ENCODE measurements around the gene APC2. TPM values are rescaled to one million over a fixed set of nuclear protein-coding genes. Genes with fewer than 3 reads are reported as not detected.

The APC2 gene
- total RNA-seq, 1 donor from 2014 or later: 0.22 TPM

DNA sequence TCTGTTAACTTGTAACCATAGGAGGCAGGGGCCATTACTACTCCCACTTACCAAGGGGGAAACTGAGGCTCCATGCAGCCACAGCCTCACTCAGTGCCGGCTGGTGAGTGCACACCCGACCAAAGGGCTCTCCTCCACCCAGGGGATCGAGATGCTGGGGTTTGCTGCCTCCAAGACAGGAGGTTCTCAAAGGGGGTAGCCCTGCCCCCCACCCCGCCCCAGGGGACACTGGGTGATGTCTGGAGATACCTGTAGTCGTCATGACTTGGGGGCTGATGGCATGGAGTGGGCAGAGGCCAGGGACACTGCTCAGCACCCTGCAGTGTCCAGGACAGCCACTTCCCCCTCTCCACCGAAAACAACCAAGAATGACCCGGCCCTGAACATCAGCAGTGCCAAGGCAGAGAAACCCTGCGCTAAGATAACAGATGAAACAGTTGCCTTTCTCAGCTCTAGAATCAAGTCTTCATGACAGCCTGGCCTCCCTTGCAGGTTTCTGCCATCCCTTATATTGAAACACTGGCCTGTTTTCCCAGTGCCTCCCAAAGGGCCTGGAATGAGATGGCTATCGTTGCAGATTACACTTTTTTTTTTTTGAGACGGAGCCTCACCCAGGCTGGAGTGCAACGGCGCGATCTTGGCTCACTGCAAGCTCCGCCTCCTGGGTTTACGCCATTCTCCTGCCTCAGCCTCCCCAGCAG, 44.3 kb downstream of the APC2 start:
- TF ChIP-seq, protein P1, sequence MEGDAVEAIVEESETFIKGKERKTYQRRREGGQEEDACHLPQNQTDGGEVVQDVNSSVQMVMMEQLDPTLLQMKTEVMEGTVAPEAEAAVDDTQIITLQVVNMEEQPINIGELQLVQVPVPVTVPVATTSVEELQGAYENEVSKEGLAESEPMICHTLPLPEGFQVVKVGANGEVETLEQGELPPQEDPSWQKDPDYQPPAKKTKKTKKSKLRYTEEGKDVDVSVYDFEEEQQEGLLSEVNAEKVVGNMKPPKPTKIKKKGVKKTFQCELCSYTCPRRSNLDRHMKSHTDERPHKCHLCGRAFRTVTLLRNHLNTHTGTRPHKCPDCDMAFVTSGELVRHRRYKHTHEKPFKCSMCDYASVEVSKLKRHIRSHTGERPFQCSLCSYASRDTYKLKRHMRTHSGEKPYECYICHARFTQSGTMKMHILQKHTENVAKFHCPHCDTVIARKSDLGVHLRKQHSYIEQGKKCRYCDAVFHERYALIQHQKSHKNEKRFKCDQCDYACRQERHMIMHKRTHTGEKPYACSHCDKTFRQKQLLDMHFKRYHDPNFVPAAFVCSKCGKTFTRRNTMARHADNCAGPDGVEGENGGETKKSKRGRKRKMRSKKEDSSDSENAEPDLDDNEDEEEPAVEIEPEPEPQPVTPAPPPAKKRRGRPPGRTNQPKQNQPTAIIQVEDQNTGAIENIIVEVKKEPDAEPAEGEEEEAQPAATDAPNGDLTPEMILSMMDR (IDR thresholded peaks at IDR 0.05; ENCODE audit: borderline replicate concordance): no peak
- H3K4me1 ChIP-seq: peaks cover 20% of the 10 kb centered on the region
- intact Hi-C loops (cut with micrococcal nuclease): no loop called here
- peaks cover 44% of the 10 kb centered on the region for H3K27me3 ChIP-seq (ENCODE audit: low read depth)
- no peak for DNase-seq
- no peaks in the 10 kb centered on the region for H3K36me3 ChIP-seq
- H3K4me3 ChIP-seq: no peak overlapping the region
- H3K27ac ChIP-seq (replicated peaks): no peak overlapping the region
- no peaks in the 10 kb centered on the region for H3K9me3 ChIP-seq (replicated peaks)

DNA sequence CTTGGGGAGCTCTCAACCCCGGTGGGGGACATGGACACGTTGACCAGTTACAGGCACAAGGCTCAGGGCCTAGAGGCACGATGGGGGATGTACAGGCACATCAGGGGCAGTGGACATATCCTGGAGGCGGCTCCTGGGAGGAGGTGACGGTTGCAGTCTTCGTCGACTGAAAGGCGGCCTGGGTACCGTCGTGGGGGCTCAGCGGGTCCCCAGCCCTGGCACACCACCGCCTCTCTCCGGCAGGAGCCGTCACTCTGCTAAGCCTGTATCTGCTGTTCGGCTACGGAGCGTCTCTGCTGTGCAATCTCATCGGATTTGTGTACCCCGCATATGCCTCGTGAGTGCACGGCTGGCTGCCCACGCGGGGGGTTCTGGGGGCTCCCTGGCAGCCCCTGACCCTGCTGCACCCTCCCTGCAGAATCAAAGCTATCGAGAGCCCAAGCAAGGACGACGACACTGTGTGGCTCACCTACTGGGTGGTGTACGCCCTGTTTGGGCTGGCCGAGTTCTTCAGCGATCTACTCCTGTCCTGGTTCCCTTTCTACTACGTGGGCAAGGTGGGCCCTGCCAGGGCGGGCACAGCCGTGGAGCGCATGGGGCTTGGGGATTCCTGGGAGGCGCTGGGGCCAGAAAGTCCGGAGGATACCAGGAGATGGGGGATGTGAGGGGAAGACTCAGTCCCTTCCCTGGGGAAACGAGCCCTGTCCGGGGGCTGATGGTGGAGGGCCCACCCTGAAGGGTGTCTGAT, 45.3 kb downstream of the APC2 start:
- Histone ChIP-seq H3K27me3 (ENCODE audit: low read depth) (peaks cover 49% of the 10 kb centered on the region), H3K9me3 (replicated peaks) (no peaks in the 10 kb centered on the region), H3K36me3 (no peaks in the 10 kb centered on the region), H3K4me1 (peaks cover 11% of the 10 kb centered on the region), H3K4me3 (no peak overlapping the region), H3K27ac (replicated peaks) (no peak overlapping the region)
- TF ChIP-seq, protein P1 (IDR thresholded peaks at IDR 0.05; ENCODE audit: borderline replicate concordance): no peak
- DNase-seq: no peak
- intact Hi-C loops (cut with micrococcal nuclease): no loop called here

DNA sequence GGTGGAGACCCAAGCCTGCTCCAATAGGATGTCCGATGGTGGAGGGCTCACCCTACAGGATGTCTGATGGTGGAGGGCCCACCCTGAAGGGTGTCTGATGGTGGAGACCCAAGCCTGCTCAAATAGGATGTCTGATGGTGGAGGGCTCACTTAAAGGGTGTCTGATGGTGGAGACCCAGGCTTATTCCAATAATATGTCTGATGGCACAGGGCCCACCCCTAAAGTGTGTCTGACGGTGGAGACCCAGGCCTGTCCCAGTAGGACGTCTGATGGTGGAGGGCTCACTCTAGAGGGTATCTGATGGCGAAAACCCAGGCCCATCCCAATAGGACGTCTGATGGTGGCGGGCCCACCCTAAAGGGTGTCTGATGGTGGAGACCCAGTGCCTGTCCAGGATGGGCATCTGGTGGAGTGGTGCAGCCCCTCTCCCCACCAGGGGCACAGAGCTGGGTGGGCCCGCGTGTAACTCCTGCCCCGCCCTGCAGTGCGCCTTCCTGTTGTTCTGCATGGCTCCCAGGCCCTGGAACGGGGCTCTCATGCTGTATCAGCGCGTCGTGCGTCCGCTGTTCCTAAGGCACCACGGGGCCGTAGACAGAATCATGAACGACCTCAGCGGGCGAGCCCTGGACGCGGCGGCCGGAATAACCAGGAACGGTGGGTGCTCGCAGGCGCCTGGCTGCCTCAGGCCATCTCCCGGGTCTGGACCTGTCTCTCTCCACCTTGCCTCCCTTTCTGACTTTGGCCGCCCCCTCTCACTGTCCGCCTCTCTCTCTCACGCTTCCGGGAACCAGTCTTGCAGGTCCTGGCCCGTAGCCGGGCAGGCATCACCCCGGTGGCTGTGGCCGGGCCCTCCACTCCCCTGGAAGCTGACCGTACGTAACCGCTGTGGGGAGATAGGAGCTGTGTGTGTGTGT, 46.1 kb downstream of the APC2 start:
- intact Hi-C loops (cut with micrococcal nuclease): no loop called here
- Histone ChIP-seq H3K9me3 (replicated peaks) (no peaks in the 10 kb centered on the region), H3K27ac (replicated peaks) (no peak overlapping the region), H3K4me1 (peaks cover 8% of the 10 kb centered on the region), H3K36me3 (no peaks in the 10 kb centered on the region), H3K4me3 (no peak overlapping the region), H3K27me3 (ENCODE audit: low read depth) (peaks cover 50% of the 10 kb centered on the region)
- TF ChIP-seq, protein P1 (IDR thresholded peaks at IDR 0.05; ENCODE audit: borderline replicate concordance): no peak
- DNase-seq: no peak

DNA sequence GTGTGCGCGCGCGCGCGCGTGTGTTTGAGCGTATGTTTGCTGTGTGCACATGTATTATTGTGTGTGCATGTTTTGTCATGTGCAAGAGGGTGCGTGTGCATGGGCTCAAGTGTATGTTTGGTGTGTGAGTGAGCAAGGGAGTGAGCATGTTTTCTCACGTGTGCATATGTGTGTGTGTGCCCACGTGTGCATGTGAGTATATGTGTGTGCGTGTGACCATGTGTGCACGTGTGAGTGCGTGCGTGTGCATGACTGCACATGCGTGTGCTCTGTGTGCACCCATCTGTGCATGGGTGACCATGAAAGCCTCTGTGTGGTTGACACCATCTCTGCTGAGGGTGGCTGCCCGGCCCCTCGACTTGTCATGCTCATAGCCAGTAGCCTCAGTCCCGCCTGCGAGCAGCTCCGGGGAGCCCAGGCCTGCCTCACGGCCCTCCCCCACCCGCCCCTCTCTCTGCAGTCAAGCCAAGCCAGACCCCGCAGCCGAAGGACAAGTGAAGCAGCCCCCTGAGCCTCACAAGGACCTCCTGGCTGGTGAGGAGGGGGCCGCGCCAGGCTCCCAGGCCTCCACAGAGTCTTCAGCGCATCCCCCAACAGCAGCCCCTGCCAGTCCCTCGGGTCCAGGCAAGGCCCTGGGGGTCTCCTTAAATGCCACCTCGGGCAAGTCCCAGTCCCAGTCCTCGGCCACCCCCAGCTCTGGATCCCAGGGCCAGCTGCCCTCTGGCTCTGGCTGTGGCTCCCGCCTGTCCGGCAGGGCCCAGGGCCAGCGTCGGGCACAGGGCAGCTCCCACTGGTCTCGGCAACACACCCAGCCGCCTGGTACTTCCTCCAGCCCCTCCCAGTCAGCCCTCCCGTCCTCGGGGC, 47.0 kb downstream of the APC2 start:
- Histone ChIP-seq H3K36me3 (no peaks in the 10 kb centered on the region), H3K4me1 (no peaks in the 10 kb centered on the region), H3K9me3 (replicated peaks) (no peaks in the 10 kb centered on the region), H3K27ac (replicated peaks) (no peak overlapping the region), H3K4me3 (no peak overlapping the region), H3K27me3 (ENCODE audit: low read depth) (peaks cover 43% of the 10 kb centered on the region)
- TF ChIP-seq, protein P1 (IDR thresholded peaks at IDR 0.05; ENCODE audit: borderline replicate concordance): no peak
- intact Hi-C loops (cut with micrococcal nuclease): no loop called here
- DNase-seq: no peak

All from left ventricle myocardium inferior (tissue), 1 donor.